Nephron (organoid): ENCODE data around the gene TENM4.

Source experiments
- H3K27ac Mint-ChIP-seq, 3 experiments: 2 replicates each; pipeline ENCODE4 v1.8.0; 2020; ENCODE audit warnings: mixed read lengths in 3 of 3, mild to moderate bottlenecking in 2 of 3, moderate library complexity in 1 of 3
- H3K27me3 Mint-ChIP-seq: 2 replicates; pipeline ENCODE4 v1.8.0; 2021; ENCODE audit warnings: low read depth, mild to moderate bottlenecking, moderate library complexity, mixed read lengths
- H3K36me3 Mint-ChIP-seq: 2 replicates; pipeline ENCODE4 v1.8.0; 2020; ENCODE audit warnings: low read depth, mixed read lengths
- H3K4me1 Mint-ChIP-seq: 2 replicates; pipeline ENCODE4 v1.8.0; 2020; ENCODE audit warnings: mixed read lengths
- H3K4me3 Mint-ChIP-seq, 3 experiments: 2 replicates each; pipeline ENCODE4 v1.8.0; 2020; ENCODE audit warnings: mild to moderate bottlenecking in 3 of 3, mixed read lengths in 3 of 3, moderate library complexity in 2 of 3
- H3K9me3 Mint-ChIP-seq: 2 replicates; pipeline ENCODE4 v1.8.0; 2020; ENCODE audit warnings: mixed read lengths
- TF ChIP-seq, protein P1 (sequence below), 3 experiments: fragments of 200-600 bp; sonication (generic); IDR thresholded peaks; one replicate each; pipeline ENCODE4 v1.5.0; 2021; ENCODE audit warnings: antibody characterized with exemption in 3 of 3; ENCODE audit not compliant: unreplicated experiment in 3 of 3

Gene TENM4

DNA sequence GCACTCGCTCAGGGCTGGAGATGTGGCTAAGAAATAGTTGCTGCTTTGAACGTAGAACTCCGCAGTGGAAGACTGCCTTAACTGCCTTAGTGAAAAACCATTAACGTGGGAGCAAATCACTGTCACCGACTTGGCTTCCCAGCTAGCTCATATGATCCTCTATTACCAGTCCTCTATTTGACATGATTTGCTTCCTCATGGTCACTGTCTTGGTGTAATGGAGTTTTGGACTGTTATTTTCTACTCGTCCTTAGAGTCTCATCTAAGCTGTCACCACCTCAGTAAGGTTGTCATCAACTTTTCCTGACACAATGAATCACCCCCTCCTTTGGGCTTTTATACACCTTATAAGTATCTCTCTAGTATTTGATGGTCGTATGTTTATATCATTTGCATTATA, 699.1 kb downstream of the TENM4 start:
- Mint-ChIP-seq H3K4me3 (no peak overlapping the region), H3K4me1 (peaks cover 25% of the 10 kb centered on the region), H3K27ac (no peak overlapping the region), H3K36me3 (peaks cover 80% of the 10 kb centered on the region), H3K27me3 (peaks cover 3% of the 10 kb centered on the region), H3K9me3 (no peaks in the 10 kb centered on the region)
- TF ChIP-seq, protein P1, sequence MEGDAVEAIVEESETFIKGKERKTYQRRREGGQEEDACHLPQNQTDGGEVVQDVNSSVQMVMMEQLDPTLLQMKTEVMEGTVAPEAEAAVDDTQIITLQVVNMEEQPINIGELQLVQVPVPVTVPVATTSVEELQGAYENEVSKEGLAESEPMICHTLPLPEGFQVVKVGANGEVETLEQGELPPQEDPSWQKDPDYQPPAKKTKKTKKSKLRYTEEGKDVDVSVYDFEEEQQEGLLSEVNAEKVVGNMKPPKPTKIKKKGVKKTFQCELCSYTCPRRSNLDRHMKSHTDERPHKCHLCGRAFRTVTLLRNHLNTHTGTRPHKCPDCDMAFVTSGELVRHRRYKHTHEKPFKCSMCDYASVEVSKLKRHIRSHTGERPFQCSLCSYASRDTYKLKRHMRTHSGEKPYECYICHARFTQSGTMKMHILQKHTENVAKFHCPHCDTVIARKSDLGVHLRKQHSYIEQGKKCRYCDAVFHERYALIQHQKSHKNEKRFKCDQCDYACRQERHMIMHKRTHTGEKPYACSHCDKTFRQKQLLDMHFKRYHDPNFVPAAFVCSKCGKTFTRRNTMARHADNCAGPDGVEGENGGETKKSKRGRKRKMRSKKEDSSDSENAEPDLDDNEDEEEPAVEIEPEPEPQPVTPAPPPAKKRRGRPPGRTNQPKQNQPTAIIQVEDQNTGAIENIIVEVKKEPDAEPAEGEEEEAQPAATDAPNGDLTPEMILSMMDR (IDR thresholded peaks at IDR 0.05; ENCODE audit: unreplicated experiment in 3 of 3) = no peak

DNA sequence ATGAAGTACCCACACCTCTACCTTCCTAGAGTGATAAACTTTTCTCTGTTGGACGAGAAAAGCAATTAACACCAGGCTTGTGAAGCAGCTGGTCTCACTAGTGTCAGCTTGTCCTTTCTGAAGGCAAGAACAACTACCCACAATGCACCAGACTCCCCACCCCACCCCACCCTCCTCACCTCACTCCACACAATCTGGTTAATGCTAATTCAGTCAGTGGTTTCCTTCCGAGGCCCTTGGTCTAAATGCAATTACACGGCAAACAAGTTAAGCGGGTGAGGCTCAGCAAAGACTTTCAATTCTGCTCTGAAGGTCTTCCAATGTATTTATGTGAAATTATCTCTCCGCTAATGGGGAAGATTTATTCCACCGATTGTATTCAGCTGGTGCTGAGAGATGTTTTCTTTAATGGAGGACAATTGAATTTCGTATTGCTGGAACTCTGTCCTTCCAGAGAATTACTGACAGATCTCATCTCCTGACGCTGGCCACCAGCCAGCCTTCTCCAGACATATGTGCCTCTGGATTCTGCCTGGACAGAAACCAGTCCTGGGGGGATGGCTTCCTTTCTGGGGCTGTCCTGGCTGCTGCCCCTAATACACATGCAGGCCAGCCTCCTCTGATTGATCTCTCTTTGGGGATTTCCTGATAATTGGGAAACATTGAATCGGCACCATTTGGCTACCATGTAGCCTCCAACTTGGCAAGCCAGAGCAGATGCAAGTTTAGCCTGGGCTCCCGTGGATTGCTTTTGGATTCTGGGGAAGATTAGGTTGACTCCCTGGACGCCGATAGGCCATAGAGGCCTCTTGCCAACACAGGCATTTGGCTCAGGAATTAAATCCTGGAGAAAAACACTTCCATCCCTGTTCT, 700.4 kb downstream of the TENM4 start:
- peaks cover 3% of the 10 kb centered on the region for H3K27me3 Mint-ChIP-seq
- peaks cover 78% of the 10 kb centered on the region for H3K36me3 Mint-ChIP-seq
- no peaks in the 10 kb centered on the region for H3K9me3 Mint-ChIP-seq
- TF ChIP-seq, protein P1 (IDR thresholded peaks at IDR 0.05; ENCODE audit: unreplicated experiment in 3 of 3) = no peak
- peaks cover 25% of the 10 kb centered on the region for H3K4me1 Mint-ChIP-seq
- H3K27ac Mint-ChIP-seq = peak overlapping the region in 2 of 3 experiments; percentile 18 to 23
- peak overlapping the region in 1 of 3 experiments; percentile 22 for H3K4me3 Mint-ChIP-seq

DNA sequence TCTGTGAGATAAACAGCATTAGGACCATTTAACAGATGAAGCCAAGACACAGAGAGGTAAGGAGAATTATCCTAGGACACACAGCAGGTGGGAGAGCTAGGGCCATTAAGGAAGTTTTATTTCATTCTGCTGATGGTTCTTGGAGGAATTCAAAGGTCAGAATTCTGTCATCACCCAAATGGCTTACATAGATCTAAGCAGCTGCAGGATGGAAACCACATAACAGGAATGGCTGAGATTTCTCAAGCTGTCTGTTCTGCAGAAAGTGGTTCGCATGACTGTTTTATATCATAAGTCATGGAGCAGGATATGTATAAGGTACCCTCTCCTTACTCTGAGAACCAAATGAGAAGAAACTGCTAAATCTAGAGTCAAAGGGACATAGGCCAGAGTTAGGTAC, 702.9 kb downstream of the TENM4 start:
- TF ChIP-seq, protein P1 (IDR thresholded peaks at IDR 0.05; ENCODE audit: unreplicated experiment in 3 of 3) = no peak
- Mint-ChIP-seq H3K9me3 (no peaks in the 10 kb centered on the region), H3K36me3 (peaks cover 69% of the 10 kb centered on the region), H3K27ac (no peak overlapping the region), H3K27me3 (peaks cover 3% of the 10 kb centered on the region), H3K4me1 (peaks cover 28% of the 10 kb centered on the region), H3K4me3 (no peak overlapping the region)

DNA sequence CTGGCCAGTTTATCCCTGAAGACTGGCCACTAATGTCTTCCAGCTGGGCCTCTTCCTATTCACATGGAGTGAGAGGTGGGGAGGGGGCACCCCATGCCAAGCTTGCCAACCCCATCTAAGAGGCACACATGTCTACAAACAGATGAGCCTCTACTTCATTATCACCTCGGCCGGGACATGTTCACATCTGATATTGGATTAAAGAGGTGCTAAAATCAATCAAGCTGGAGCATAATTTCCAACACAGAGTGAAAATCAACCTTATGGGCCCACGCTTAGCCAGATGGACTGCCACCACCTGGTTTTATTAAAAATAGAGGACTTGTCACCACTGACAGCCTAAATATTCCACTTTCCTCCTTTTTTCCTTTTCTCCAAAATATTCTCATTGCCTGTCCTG, 703.5 kb downstream of the TENM4 start:
- Mint-ChIP-seq H3K4me1 (peaks cover 28% of the 10 kb centered on the region), H3K27me3 (peaks cover 3% of the 10 kb centered on the region), H3K4me3 (no peak overlapping the region), H3K27ac (no peak overlapping the region), H3K9me3 (no peaks in the 10 kb centered on the region), H3K36me3 (peaks cover 67% of the 10 kb centered on the region)
- TF ChIP-seq, protein P1 (IDR thresholded peaks at IDR 0.05; ENCODE audit: unreplicated experiment in 3 of 3) = no peak

DNA sequence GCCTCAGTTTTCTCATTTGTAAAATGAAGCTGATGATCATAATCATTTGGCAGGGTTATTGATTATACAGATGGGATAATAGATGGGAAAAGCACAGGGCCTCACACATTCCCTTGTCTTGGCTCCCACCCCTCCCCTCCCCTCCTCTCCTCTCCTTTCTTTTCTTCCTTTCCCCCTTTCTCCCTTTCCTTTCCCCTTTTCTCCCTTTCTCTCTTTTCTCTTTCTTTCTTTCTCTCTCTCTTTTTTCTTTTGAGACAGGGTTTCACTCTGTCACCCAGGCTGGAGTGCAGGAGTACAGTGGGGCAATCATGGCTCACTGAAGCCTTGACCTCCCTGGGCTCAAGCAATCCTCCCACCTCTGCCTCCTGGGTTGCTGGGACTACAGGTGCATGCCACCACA, 705.1 kb downstream of the TENM4 start:
- H3K9me3 Mint-ChIP-seq = no peaks in the 10 kb centered on the region
- peaks cover 25% of the 10 kb centered on the region for H3K4me1 Mint-ChIP-seq
- TF ChIP-seq, protein P1 (IDR thresholded peaks at IDR 0.05; ENCODE audit: unreplicated experiment in 3 of 3) = no peak
- peaks cover 70% of the 10 kb centered on the region for H3K36me3 Mint-ChIP-seq
- peaks cover 3% of the 10 kb centered on the region for H3K27me3 Mint-ChIP-seq
- no peak overlapping the region for H3K27ac Mint-ChIP-seq
- no peak overlapping the region for H3K4me3 Mint-ChIP-seq

DNA sequence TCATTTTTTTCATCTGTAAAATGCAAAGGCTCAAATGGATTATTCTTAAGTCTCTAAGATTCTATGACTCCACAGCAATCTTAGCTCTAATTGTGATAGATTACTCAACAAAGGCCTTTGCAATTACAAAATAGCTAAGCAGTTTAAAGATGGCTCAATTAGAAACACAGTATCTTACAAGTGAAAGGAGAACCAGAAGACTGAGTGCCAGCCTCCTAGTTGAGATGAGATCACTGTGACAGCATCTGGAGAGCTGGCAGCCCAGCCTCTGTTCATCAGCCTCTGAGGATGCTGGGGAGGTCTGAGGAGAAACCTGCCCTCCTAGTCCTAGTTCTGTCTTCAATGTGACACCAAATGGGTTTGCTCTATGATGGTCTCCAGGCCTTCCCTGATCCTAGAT, 707.8 kb downstream of the TENM4 start:
- H3K27ac Mint-ChIP-seq = no peak overlapping the region
- no peak overlapping the region for H3K4me3 Mint-ChIP-seq
- no peaks in the 10 kb centered on the region for H3K9me3 Mint-ChIP-seq
- TF ChIP-seq, protein P1 (IDR thresholded peaks at IDR 0.05; ENCODE audit: unreplicated experiment in 3 of 3) = no peak
- peaks cover 6% of the 10 kb centered on the region for H3K4me1 Mint-ChIP-seq
- no peaks in the 10 kb centered on the region for H3K27me3 Mint-ChIP-seq
- peaks cover 70% of the 10 kb centered on the region for H3K36me3 Mint-ChIP-seq
